Ascending aorta (tissue), 2 donors: ENCODE data around the gene SPRY4. TPM values are rescaled to one million over a fixed set of nuclear protein-coding genes. Genes with fewer than 3 reads are reported as not detected.
"Not testable (repeated sequence)": the region's sequence is repeated elsewhere in the genome, so short reads cannot be mapped to it uniquely, and the experiment has no call there.

ENCODE experiments used
- DNase-seq, 2 donors: peaks; one replicate each; pipeline ENCODE4 v3.0.0-alpha.2; 2019; ENCODE audit warnings: low spot score in 2 of 2
- H3K27ac ChIP-seq, 2 donors: fragments of 200-600 bp; sonication (generic); one replicate each; pipeline ENCODE4 v1.5.1; 2016 to 2017; ENCODE audit warnings: mild to moderate bottlenecking in 1 of 2
- H3K27me3 ChIP-seq: fragments of 200-600 bp; sonication (generic); one replicate; pipeline ENCODE4 v1.5.1; 2017
- H3K36me3 ChIP-seq, 2 donors: fragments of 200-600 bp; sonication (generic); one replicate each; pipeline ENCODE4 v1.5.1; 2016
- H3K4me1 ChIP-seq, 2 donors: fragments of 200-600 bp; sonication (generic); one replicate each; pipeline ENCODE4 v1.5.1; 2016 to 2017; ENCODE audit warnings: mild to moderate bottlenecking in 1 of 2
- H3K4me3 ChIP-seq, 2 donors: fragments of 200-600 bp; sonication (generic); one replicate each; pipeline ENCODE4 v1.5.1; 2016 to 2017; ENCODE audit warnings: mild to moderate bottlenecking in 1 of 2
- H3K9me3 ChIP-seq, 2 donors: fragments of 200-600 bp; sonication (generic); one replicate each; pipeline ENCODE4 v1.5.1; 2016
- CTCF ChIP-seq, 3 experiments: fragments of 200-600 bp in 2 of 3; fragments of 450-650 bp in 1 of 3; sonication (generic) in 2 of 3; IDR thresholded peaks; one replicate each; pipeline ENCODE4 v1.5.1; 2016 to 2019; ENCODE audit warnings: antibody characterized with exemption in 3 of 3, mild to moderate bottlenecking in 1 of 3, moderate library complexity in 1 of 3
- intact Hi-C: fragments of 100-400 bp; cut with DNase I; formaldehyde crosslinking; loops from one replicate; pipeline ENCODE4 v1.15.1; 2023
- total RNA-seq: library from RNA; depleted of rRNA; stranded (reverse); fragments of >200 nt; gene quantifications from one replicate; pipeline ENCODE4 v1.1.0, GENCODE V29; 2016

Gene SPRY4
- total RNA-seq, 1 donor from 2014 or later = 111 TPM

- intact Hi-C loops = no loop called here
- Histone ChIP-seq H3K4me1 (peaks cover 0 to 6% of the 10 kb centered on the region in 2 donors), H3K27ac (no peak overlapping the region), H3K4me3 (no peak overlapping the region), H3K27me3 (no peaks in the 10 kb centered on the region), H3K9me3 (no peaks in the 10 kb centered on the region), H3K36me3 (no peaks in the 10 kb centered on the region)
- DNase-seq = no peak
- TF ChIP-seq CTCF (IDR thresholded peaks at IDR 0.05) = no peak
Observed at GRCh38 chr5:142276517-142276916, 48.3 kb downstream of the SPRY4 start.

GRCh38 chr5:142275496-142275895 is 49.3 kb downstream of the SPRY4 start:
- no peaks in the 10 kb centered on the region for H3K27me3 ChIP-seq
- peaks cover 0 to 6% of the 10 kb centered on the region in 2 donors for H3K4me1 ChIP-seq
- no peak overlapping the region for H3K4me3 ChIP-seq
- no peaks in the 10 kb centered on the region for H3K36me3 ChIP-seq
- H3K27ac ChIP-seq = no peak overlapping the region
- no peak for DNase-seq
- no peak for TF ChIP-seq CTCF (IDR thresholded peaks at IDR 0.05)
- intact Hi-C loops = no loop called here
- no peaks in the 10 kb centered on the region for H3K9me3 ChIP-seq

GRCh38 chr5:142272596-142272995 is 52.2 kb downstream of the SPRY4 start:
- DNase-seq, H3K27ac ChIP-seq, H3K4me1 ChIP-seq, H3K9me3 ChIP-seq, H3K36me3 ChIP-seq, H3K4me3 ChIP-seq, intact Hi-C loops, H3K27me3 ChIP-seq: not testable (repeated sequence)

- intact Hi-C loops, H3K27ac ChIP-seq, H3K4me3 ChIP-seq, H3K4me1 ChIP-seq, DNase-seq, H3K27me3 ChIP-seq, H3K9me3 ChIP-seq, H3K36me3 ChIP-seq: not testable (repeated sequence)
Observed at GRCh38 chr5:142264084-142264483, 60.7 kb downstream of the SPRY4 start.

GRCh38 chr5:142263346-142263745 is 61.5 kb downstream of the SPRY4 start:
- H3K9me3 ChIP-seq = no peaks in the 10 kb centered on the region
- DNase-seq = no peak
- H3K27ac ChIP-seq = no peak overlapping the region
- TF ChIP-seq CTCF (IDR thresholded peaks at IDR 0.05) = no peak
- no peaks in the 10 kb centered on the region for H3K27me3 ChIP-seq
- no peaks in the 10 kb centered on the region for H3K36me3 ChIP-seq
- intact Hi-C loops = no loop called here
- H3K4me1 ChIP-seq = no peaks in the 10 kb centered on the region
- H3K4me3 ChIP-seq = no peak overlapping the region

GRCh38 chr5:142262683-142263082 is 62.1 kb downstream of the SPRY4 start:
- Histone ChIP-seq H3K27ac (no peak overlapping the region), H3K4me3 (no peak overlapping the region), H3K9me3 (no peaks in the 10 kb centered on the region), H3K27me3 (no peaks in the 10 kb centered on the region), H3K36me3 (no peaks in the 10 kb centered on the region), H3K4me1 (no peaks in the 10 kb centered on the region)
- intact Hi-C loops = no loop called here
- no peak for DNase-seq
- no peak for TF ChIP-seq CTCF (IDR thresholded peaks at IDR 0.05)

Other genes with a start within 250 kb of the SPRY4 start
- 310 TPM for gene NDFIP1, start 216.2 kb downstream of the SPRY4 start, total RNA-seq